ENCODE data around the gene STUB1.

- TF ChIP-seq ETV6 (conservative IDR thresholded peaks at IDR 0.05 in 1 of 2, IDR thresholded peaks at IDR 0.05 in 1 of 2; ENCODE audit: borderline replicate concordance in 1 of 2, low read depth in 1 of 2) (no peak), MAX (IDR thresholded peaks at IDR 0.05; ENCODE audit: low read depth, low read length) (no peak), ATF2 (IDR thresholded peaks at IDR 0.05; ENCODE audit: low read length) (no peak), SMAD1 (IDR thresholded peaks at IDR 0.05; ENCODE audit: low read depth, partially characterized antibody) (no peak), REST (IDR thresholded peaks at IDR 0.05; ENCODE audit: low read depth, low read length) (no peak), CTCF (IDR thresholded peaks at IDR 0.05 in 2 of 3, conservative IDR thresholded peaks at IDR 0.05 in 1 of 3; ENCODE audit: control insufficient read depth in 2 of 3, extremely low read depth in 1 of 3, insufficient read depth in 1 of 3, low read depth in 3 of 3, low read length in 3 of 3) (no peak)
Observed at GRCh38 chr16:674968-675883, 5.0 kb upstream of the STUB1 start, which contains the start of gene RHBDL1.
